Liver (tissue), 3 donors: Measurements from ENCODE around the gene NLRC5.

Source experiments
- CTCF ChIP-seq: fragments of 150-350 bp; IDR thresholded peaks from 2 replicates; pipeline ENCODE4 v1.5.1; 2017; ENCODE audit warnings: improper control_type of control experiment, low read depth, low read length; ENCODE audit not compliant: missing input control
- EGR1 ChIP-seq, 2 donors: IDR thresholded peaks; 2 replicates each; pipeline ENCODE4 v1.6.1; 2016 to 2018; ENCODE audit warnings: antibody characterized with exemption in 2 of 2, low read depth in 2 of 2
- JUND ChIP-seq, 2 donors: IDR thresholded peaks; 2 replicates each; pipeline ENCODE4 v1.6.1; 2016; ENCODE audit warnings: antibody characterized with exemption in 2 of 2
- MAX ChIP-seq: IDR thresholded peaks from 2 replicates; pipeline ENCODE4 v1.6.1; 2016; ENCODE audit warnings: antibody characterized with exemption
- RAD21 ChIP-seq, 2 donors: IDR thresholded peaks; 2 replicates each; pipeline ENCODE4 v1.6.1; 2016; ENCODE audit warnings: antibody characterized with exemption in 2 of 2, mild to moderate bottlenecking in 2 of 2
- RXRA ChIP-seq, 2 donors: IDR thresholded peaks; 2 replicates each; pipeline ENCODE4 v1.6.1; 2017 to 2018; ENCODE audit warnings: antibody characterized with exemption in 2 of 2, mild to moderate bottlenecking in 1 of 2
- TAF1 ChIP-seq: conservative IDR thresholded peaks from 2 replicates; pipeline ENCODE4 v1.6.1; 2016; ENCODE audit warnings: antibody characterized with exemption, mild to moderate bottlenecking
- YY1 ChIP-seq: IDR thresholded peaks from 2 replicates; pipeline ENCODE4 v1.6.1; 2016; ENCODE audit warnings: antibody characterized with exemption, mild to moderate bottlenecking
- ZBTB33 ChIP-seq: IDR thresholded peaks from 2 replicates; pipeline ENCODE4 v1.6.1; 2016; ENCODE audit warnings: antibody characterized with exemption
- TF ChIP-seq, protein P1 (sequence below): IDR thresholded peaks from 2 replicates; pipeline ENCODE4 v1.6.1; 2016; ENCODE audit warnings: antibody characterized with exemption
- TF ChIP-seq, protein P2 (sequence below): IDR thresholded peaks from 2 replicates; pipeline ENCODE4 v1.6.1; 2016; ENCODE audit warnings: antibody characterized with exemption, mild to moderate bottlenecking
- donor health status: healthy.
- donor health status: healthy.

DNA sequence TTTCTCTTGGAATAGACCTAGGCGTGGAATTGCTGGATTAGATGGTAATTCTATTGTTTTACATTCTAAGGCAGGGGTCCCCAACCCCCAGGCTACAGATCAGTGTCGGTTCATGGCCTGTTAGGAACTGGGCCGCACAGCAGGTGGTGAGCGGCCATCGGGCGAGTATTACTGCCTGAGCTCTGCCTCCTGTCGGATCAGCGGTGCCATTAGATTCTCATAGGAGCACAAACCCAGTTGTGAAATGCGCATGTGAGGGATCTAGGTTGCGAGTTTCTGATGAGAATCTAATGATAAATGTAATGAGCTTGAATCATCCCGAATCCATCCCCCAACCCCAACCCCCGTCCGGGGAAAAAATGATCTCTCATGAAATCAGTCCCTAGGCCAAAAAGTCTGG, 23.0 kb downstream of the NLRC5 start:
- TF ChIP-seq ZBTB33 (no peak), CTCF (no peak), YY1 (no peak), TAF1 (no peak), EGR1 (IDR thresholded peaks at IDR 0.05; ENCODE audit: low read depth in 2 of 2) (no peak), MAX (no peak), RAD21 (IDR thresholded peaks at IDR 0.05) (no peak), JUND (IDR thresholded peaks at IDR 0.05) (no peak), RXRA (IDR thresholded peaks at IDR 0.05) (no peak)
- TF ChIP-seq, protein P1, sequence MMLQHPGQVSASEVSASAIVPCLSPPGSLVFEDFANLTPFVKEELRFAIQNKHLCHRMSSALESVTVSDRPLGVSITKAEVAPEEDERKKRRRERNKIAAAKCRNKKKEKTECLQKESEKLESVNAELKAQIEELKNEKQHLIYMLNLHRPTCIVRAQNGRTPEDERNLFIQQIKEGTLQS, result no peak
- TF ChIP-seq, protein P2, sequence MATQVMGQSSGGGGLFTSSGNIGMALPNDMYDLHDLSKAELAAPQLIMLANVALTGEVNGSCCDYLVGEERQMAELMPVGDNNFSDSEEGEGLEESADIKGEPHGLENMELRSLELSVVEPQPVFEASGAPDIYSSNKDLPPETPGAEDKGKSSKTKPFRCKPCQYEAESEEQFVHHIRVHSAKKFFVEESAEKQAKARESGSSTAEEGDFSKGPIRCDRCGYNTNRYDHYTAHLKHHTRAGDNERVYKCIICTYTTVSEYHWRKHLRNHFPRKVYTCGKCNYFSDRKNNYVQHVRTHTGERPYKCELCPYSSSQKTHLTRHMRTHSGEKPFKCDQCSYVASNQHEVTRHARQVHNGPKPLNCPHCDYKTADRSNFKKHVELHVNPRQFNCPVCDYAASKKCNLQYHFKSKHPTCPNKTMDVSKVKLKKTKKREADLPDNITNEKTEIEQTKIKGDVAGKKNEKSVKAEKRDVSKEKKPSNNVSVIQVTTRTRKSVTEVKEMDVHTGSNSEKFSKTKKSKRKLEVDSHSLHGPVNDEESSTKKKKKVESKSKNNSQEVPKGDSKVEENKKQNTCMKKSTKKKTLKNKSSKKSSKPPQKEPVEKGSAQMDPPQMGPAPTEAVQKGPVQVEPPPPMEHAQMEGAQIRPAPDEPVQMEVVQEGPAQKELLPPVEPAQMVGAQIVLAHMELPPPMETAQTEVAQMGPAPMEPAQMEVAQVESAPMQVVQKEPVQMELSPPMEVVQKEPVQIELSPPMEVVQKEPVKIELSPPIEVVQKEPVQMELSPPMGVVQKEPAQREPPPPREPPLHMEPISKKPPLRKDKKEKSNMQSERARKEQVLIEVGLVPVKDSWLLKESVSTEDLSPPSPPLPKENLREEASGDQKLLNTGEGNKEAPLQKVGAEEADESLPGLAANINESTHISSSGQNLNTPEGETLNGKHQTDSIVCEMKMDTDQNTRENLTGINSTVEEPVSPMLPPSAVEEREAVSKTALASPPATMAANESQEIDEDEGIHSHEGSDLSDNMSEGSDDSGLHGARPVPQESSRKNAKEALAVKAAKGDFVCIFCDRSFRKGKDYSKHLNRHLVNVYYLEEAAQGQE, result no peak
